GM19043 (cell line): ENCODE results near the gene ERC2.

Experiments used
- ATAC-seq: cut with Tn5 transposase; IDR thresholded peaks from one replicate; pipeline ENCODE4 v1.9.1; 2021; ENCODE audit warnings: low read depth; ENCODE audit not compliant: unreplicated experiment

ERC2 gene

GRCh38 chr3:56197259-56197965, 270.9 kb downstream of the ERC2 start:
- ATAC-seq, result no peak

- no peak for ATAC-seq
Observed at GRCh38 chr3:56196700-56197099, 271.6 kb downstream of the ERC2 start.

GRCh38 chr3:56193519-56193918, 274.7 kb downstream of the ERC2 start:
- no peak for ATAC-seq

- ATAC-seq, result no peak
Observed at GRCh38 chr3:56192001-56192400, 276.3 kb downstream of the ERC2 start.

GRCh38 chr3:56190771-56191305, 277.4 kb downstream of the ERC2 start:
- ATAC-seq, result no peak

- ATAC-seq, result no peak
Observed at GRCh38 chr3:56190130-56190529, 278.1 kb downstream of the ERC2 start.

GRCh38 chr3:56189536-56189935, 278.7 kb downstream of the ERC2 start:
- ATAC-seq, result no peak

GRCh38 chr3:56188201-56188600, 280.1 kb downstream of the ERC2 start:
- ATAC-seq, result no peak

GRCh38 chr3:56187051-56187450, 281.2 kb downstream of the ERC2 start:
- ATAC-seq, result no peak

GRCh38 chr3:56185827-56186226, 282.4 kb downstream of the ERC2 start:
- ATAC-seq, result no peak

- no peak for ATAC-seq
Observed at GRCh38 chr3:56183529-56183928, 284.7 kb downstream of the ERC2 start.

- ATAC-seq, result no peak
Observed at GRCh38 chr3:56180433-56180832, 287.8 kb downstream of the ERC2 start.

GRCh38 chr3:56173601-56174000, 294.7 kb downstream of the ERC2 start:
- ATAC-seq, result no peak

- no peak for ATAC-seq
Observed at GRCh38 chr3:56164436-56164835, 303.8 kb downstream of the ERC2 start.

GRCh38 chr3:56157693-56158362, 310.4 kb downstream of the ERC2 start:
- ATAC-seq, result no peak

- no peak for ATAC-seq
Observed at GRCh38 chr3:56154297-56154696, 314.0 kb downstream of the ERC2 start.

- ATAC-seq, result no peak
Observed at GRCh38 chr3:56147354-56147753, 320.9 kb downstream of the ERC2 start.

- no peak for ATAC-seq
Observed at GRCh38 chr3:56145410-56145809, 322.9 kb downstream of the ERC2 start.

- ATAC-seq, result no peak
Observed at GRCh38 chr3:56144805-56145204, 323.5 kb downstream of the ERC2 start.

- no peak for ATAC-seq
Observed at GRCh38 chr3:56137415-56137814, 330.9 kb downstream of the ERC2 start.

GRCh38 chr3:56136514-56136913, 331.8 kb downstream of the ERC2 start:
- ATAC-seq, result no peak

GRCh38 chr3:56135941-56136340, 332.3 kb downstream of the ERC2 start:
- ATAC-seq, result no peak
